B cell (primary cell): ENCODE results near the gene IQGAP1. TPM values are rescaled to one million over a fixed set of nuclear protein-coding genes. Genes with fewer than 3 reads are reported as not detected.

Source experiments
- ATAC-seq: fragments of 200-7000 bp; cut with Tn5 transposase; one replicate; pipeline ENCODE4 v1.10.0; 2021; ENCODE audit warnings: low read depth, mild to moderate bottlenecking, moderate number of reproducible peaks, moderate library complexity
- CTCF ChIA-PET: fragments of 350-600 bp; sonication (Branson Sonifier 250); formaldehyde crosslinking; loops from one replicate; lab custom pipeline; 2021; ENCODE audit warnings: antibody characterized with exemption, inconsistent platforms; lab: Charles Lee
- POLR2A ChIA-PET: fragments of 350-600 bp; sonication (Branson Sonifier 250); formaldehyde crosslinking; loops from one replicate; lab custom pipeline; 2021; ENCODE audit warnings: antibody characterized with exemption; lab: Charles Lee
- DNase-seq: peaks from one replicate; pipeline ENCODE4 v3.0.0; 2013
- H2AFZ ChIP-seq: 2 replicates; pipeline ENCODE4 v1.6.1; 2012; ENCODE audit warnings: mild to moderate bottlenecking, low read depth, low read length; ENCODE audit not compliant: insufficient read depth, poor library complexity, severe bottlenecking
- H3K27ac ChIP-seq, 2 donors: 1 replicate in 1 of 2; 2 replicates in 1 of 2; pipeline ENCODE4 v1.5.1; 2012 to 2013; ENCODE audit warnings: low read length in 2 of 2, mild to moderate bottlenecking in 2 of 2, moderate library complexity in 1 of 2
- H3K27me3 ChIP-seq, 4 experiments: fragments of 200-600 bp in 1 of 4; sonication (generic) in 1 of 4; replicated peaks in 1 of 4; 1 replicate in 2 of 4; 2 replicates in 2 of 4; pipeline versions ENCODE4 v1.6.1 to v1.7.0; 2013 to 2016; ENCODE audit warnings: low read length in 3 of 4, mild to moderate bottlenecking in 2 of 4, mixed read lengths in 1 of 4, moderate library complexity in 1 of 4; ENCODE audit not compliant: insufficient read depth in 4 of 4, control insufficient read depth in 3 of 4; ENCODE audit errors: control extremely low read depth in 1 of 4
- H3K36me3 ChIP-seq, 2 experiments: replicated peaks in 1 of 2; 1 replicate in 1 of 2; 2 replicates in 1 of 2; pipeline versions ENCODE4 v1.6.1 to v1.7.1; 2013; ENCODE audit warnings: low read length in 1 of 2; ENCODE audit not compliant: insufficient read depth in 2 of 2, control insufficient read depth in 1 of 2; ENCODE audit errors: control extremely low read depth in 1 of 2, extremely low read depth in 1 of 2
- H3K4me1 ChIP-seq, 2 donors: fragments of 200-600 bp in 1 of 2; sonication (generic) in 1 of 2; 1 replicate in 1 of 2; 2 replicates in 1 of 2; pipeline versions ENCODE4 v1.5.1 to v1.6.1; 2013 to 2017; ENCODE audit warnings: low read length in 2 of 2; ENCODE audit not compliant: control insufficient read depth in 2 of 2, insufficient read depth in 2 of 2
- H3K4me2 ChIP-seq: replicated peaks from 2 replicates; pipeline ENCODE3; 2012; ENCODE audit warnings: mild to moderate bottlenecking, low read depth, low read length; ENCODE audit not compliant: poor library complexity, severe bottlenecking
- H3K4me3 ChIP-seq, 5 experiments: fragments of 200-600 bp in 1 of 5; sonication (generic) in 1 of 5; 1 replicate in 3 of 5; 2 replicates in 2 of 5; pipeline versions ENCODE4 v1.5.1 to v1.7.0; 2011 to 2016; ENCODE audit warnings: low read length in 4 of 5, mild to moderate bottlenecking in 4 of 5, low read depth in 2 of 5, control low read depth in 1 of 5, moderate library complexity in 1 of 5; ENCODE audit not compliant: insufficient read depth in 1 of 5; ENCODE audit errors: control extremely low read depth in 1 of 5, extremely low read depth in 1 of 5
- H3K79me2 ChIP-seq: fragments of 200-600 bp; sonication (generic); one replicate; pipeline ENCODE4 v1.6.0; 2016; ENCODE audit warnings: low read length; ENCODE audit not compliant: control insufficient read depth, insufficient read depth
- H3K9ac ChIP-seq: fragments of 200-600 bp; sonication (generic); 2 replicates; pipeline ENCODE4 v1.6.1; 2017; ENCODE audit warnings: mild to moderate bottlenecking, low read length, moderate library complexity
- H3K9me3 ChIP-seq, 3 donors: one replicate each; pipeline versions ENCODE4 v1.6.1 to v1.7.1; 2013; ENCODE audit warnings: low read length in 2 of 3; ENCODE audit not compliant: control insufficient read depth in 2 of 3, insufficient read depth in 1 of 3; ENCODE audit errors: control extremely low read depth in 1 of 3
- H4K20me1 ChIP-seq: 2 replicates; pipeline ENCODE4 v1.6.0; 2012; ENCODE audit warnings: mild to moderate bottlenecking, low read length; ENCODE audit not compliant: insufficient read depth, control insufficient read depth, poor library complexity, severe bottlenecking
- H3K27ac Mint-ChIP-seq: one replicate; pipeline ENCODE4 v1.8.0; 2021; ENCODE audit warnings: mixed read lengths
- H3K27me3 Mint-ChIP-seq: one replicate; pipeline ENCODE4 v1.8.0; 2021; ENCODE audit warnings: mixed read lengths
- H3K4me1 Mint-ChIP-seq: one replicate; pipeline ENCODE4 v1.8.0; 2021; ENCODE audit warnings: mixed read lengths
- H3K4me3 Mint-ChIP-seq: one replicate; pipeline ENCODE4 v1.8.0; 2021; ENCODE audit warnings: mixed read lengths
- H3K9me3 Mint-ChIP-seq: one replicate; pipeline ENCODE4 v1.8.0; 2022; ENCODE audit warnings: mixed read lengths; ENCODE audit not compliant: insufficient read depth
- EZH2 ChIP-seq: IDR thresholded peaks from 2 replicates; pipeline ENCODE4 v1.6.1; 2012; ENCODE audit warnings: borderline replicate concordance, low read depth, mild to moderate bottlenecking, moderate library complexity, low read length; ENCODE audit not compliant: insufficient read depth, poor library complexity, severe bottlenecking
- WGBS: methylation state at CpG from one replicate; pipeline ENCODE4 v1.1.5; 2013; ENCODE audit warnings: missing lambda C conversion rate; ENCODE audit not compliant: insufficient coverage; 5-methylcytosine and 5-hydroxymethylcytosine counted together
- intact Hi-C: fragments of 100-400 bp; cut with micrococcal nuclease; formaldehyde crosslinking; loops from one replicate; pipeline ENCODE4 v1.10.0; 2022
- polyA plus RNA-seq: library from polyadenylated mRNA; depleted of rRNA; stranded (reverse); fragments of >200 nt; gene quantifications from 2 replicates; pipeline ENCODE4 v1.2.3, GENCODE V29; 2012
- total RNA-seq, 2 donors: library from RNA; stranded (reverse); fragments of 120-200 nt in 1 of 2; gene quantifications; 1 replicate in 1 of 2; 2 replicates in 1 of 2; pipeline versions ENCODE4 v1.2.3 to v1.2.4, GENCODE V29; 2013 to 2022
- TF ChIP-seq, protein P1 (sequence below): fragments of 200-600 bp; IDR thresholded peaks from one replicate; pipeline ENCODE4 v1.8.0; 2022; ENCODE audit warnings: antibody characterized with exemption, mild to moderate bottlenecking

Gene IQGAP1
- total and polyA plus RNA-seq, 2 donors (not counting 1 experiment from before 2014, with no cell fraction given), result 49.7 to 216 TPM

DNA sequence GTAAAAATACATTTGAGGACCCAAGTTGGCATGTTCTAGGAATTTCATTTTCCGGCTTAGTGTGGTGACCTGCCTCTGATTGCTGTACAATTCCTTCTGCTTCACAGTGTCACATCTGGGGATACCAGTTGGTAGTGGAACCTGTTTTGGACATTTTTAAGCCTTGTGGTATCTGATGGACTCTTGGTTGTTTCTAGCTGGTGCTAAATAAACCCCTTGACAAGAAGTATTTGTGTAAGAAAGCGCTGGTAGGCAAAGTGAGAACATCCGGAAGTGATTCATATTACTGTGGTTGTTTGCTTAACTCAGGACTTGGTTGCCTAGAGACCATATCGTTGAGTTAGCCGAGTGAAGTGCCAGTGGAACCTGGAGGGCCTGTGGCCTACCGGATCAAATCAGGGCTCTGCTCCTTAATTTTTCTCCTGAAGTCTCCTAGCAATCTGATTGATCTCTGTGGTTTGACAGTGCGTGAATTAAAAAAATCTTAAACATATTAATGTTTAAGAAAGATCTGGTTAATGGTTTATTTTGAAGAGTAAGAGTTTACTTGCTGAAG is 12.8 kb downstream of the IQGAP1 start:
- H3K27me3 ChIP-seq, result no peaks in the 10 kb centered on the region
- Mint-ChIP-seq H3K4me1 (peaks cover 61% of the 10 kb centered on the region), H3K27ac (peak overlapping the region; percentile 96), H3K27me3 (no peaks in the 10 kb centered on the region), H3K4me3 (peak overlapping the region; percentile 78), H3K9me3 (no peaks in the 10 kb centered on the region)
- H3K4me3 ChIP-seq, result peak overlapping the region in 3 of 5 experiments; percentile 7 to 54 (median 29)
- H4K20me1 ChIP-seq, result peaks cover 14% of the 10 kb centered on the region
- peak; percentile 96 for ATAC-seq
- H3K4me1 ChIP-seq, result peaks cover 30 to 34% of the 10 kb centered on the region in 2 donors
- peaks cover 100% of the 10 kb centered on the region for H3K79me2 ChIP-seq
- ChIA-PET POLR2A (interaction anchor here (1.0 kb wide), 1 partner anchor 22 kb away, joined by 3 read pairs; no protein-coding TSS in a partner anchor), CTCF (interaction anchor here (2.5 kb wide), 1 partner anchor 12 kb away, joined by 8 read pairs; the partner anchor contains the start of gene IQGAP1)
- peaks cover 2% of the 10 kb centered on the region in 2 experiments for H3K36me3 ChIP-seq
- H3K27ac ChIP-seq, result peak overlapping the region; percentile 92 to 95
- WGBS, result 5% methylated on average over 5 of the region's 7 CpGs
- intact Hi-C loops, result loop anchor here (1.0 to 5.0 kb wide), 2 partner anchors 13 to 169 kb away; partner anchors contain the start of genes CIB1, GDPGP1 and IQGAP1
- no peaks in the 10 kb centered on the region for H3K9me3 ChIP-seq
- H3K4me2 ChIP-seq, result peak overlapping the region; percentile 62
- TF ChIP-seq, protein P1, sequence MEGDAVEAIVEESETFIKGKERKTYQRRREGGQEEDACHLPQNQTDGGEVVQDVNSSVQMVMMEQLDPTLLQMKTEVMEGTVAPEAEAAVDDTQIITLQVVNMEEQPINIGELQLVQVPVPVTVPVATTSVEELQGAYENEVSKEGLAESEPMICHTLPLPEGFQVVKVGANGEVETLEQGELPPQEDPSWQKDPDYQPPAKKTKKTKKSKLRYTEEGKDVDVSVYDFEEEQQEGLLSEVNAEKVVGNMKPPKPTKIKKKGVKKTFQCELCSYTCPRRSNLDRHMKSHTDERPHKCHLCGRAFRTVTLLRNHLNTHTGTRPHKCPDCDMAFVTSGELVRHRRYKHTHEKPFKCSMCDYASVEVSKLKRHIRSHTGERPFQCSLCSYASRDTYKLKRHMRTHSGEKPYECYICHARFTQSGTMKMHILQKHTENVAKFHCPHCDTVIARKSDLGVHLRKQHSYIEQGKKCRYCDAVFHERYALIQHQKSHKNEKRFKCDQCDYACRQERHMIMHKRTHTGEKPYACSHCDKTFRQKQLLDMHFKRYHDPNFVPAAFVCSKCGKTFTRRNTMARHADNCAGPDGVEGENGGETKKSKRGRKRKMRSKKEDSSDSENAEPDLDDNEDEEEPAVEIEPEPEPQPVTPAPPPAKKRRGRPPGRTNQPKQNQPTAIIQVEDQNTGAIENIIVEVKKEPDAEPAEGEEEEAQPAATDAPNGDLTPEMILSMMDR, result no peak
- no peak for TF ChIP-seq EZH2
- DNase-seq, result peak; percentile 90
- peak overlapping the region; percentile 56 for H3K9ac ChIP-seq
- no peak overlapping the region for H2AFZ ChIP-seq

GRCh38 chr15:90401495-90401894 is 13.5 kb downstream of the IQGAP1 start:
- intact Hi-C loops, result loop anchor here (5.0 kb wide), 1 partner anchor 169 kb away; the partner anchor contains the start of genes CIB1 and GDPGP1
- Histone ChIP-seq H3K4me3 (no peak overlapping the region), H3K27ac (peak overlapping the region; percentile 92 to 95), H3K4me1 (peaks cover 28% of the 10 kb centered on the region in 2 donors), H3K36me3 (peaks cover 0 to 2% of the 10 kb centered on the region in 2 experiments), H3K79me2 (peaks cover 100% of the 10 kb centered on the region), H4K20me1 (peaks cover 18% of the 10 kb centered on the region), H3K4me2 (peak overlapping the region; percentile 62), H3K9ac (peak overlapping the region; percentile 56), H3K9me3 (no peaks in the 10 kb centered on the region), H3K27me3 (no peaks in the 10 kb centered on the region), H2AFZ (no peak overlapping the region)
- Mint-ChIP-seq H3K27me3 (no peaks in the 10 kb centered on the region), H3K4me1 (peaks cover 59% of the 10 kb centered on the region), H3K9me3 (no peaks in the 10 kb centered on the region), H3K4me3 (peak overlapping the region; percentile 71), H3K27ac (peak overlapping the region; percentile 96)
- ATAC-seq, result no peak
- ChIA-PET POLR2A (interaction anchor here (0.6 to 1.1 kb wide), 2 partner anchors 13 to 135 kb away, joined by 3 to 4 read pairs; partner anchors contain the start of gene IQGAP1), CTCF (interaction anchor here (2.5 kb wide), 1 partner anchor 13 kb away, joined by 8 read pairs; the partner anchor contains the start of gene IQGAP1)
- no CpG with 5 or more reads among the region's 1 CpG for WGBS
- DNase-seq, result no peak
- TF ChIP-seq, protein P1, result no peak
- no peak for TF ChIP-seq EZH2
